Vagina (tissue), 2 donors: ENCODE data around the gene APBA1.

Experiments
- CTCF ChIP-seq, 3 experiments: fragments of 450-650 bp in 2 of 3; fragments of 200-600 bp in 1 of 3; sonication (generic) in 1 of 3; IDR thresholded peaks; one replicate each; pipeline ENCODE4 v1.5.1; 2017 to 2019; ENCODE audit warnings: antibody characterized with exemption in 3 of 3, mild to moderate bottlenecking in 2 of 3, moderate library complexity in 2 of 3
- POLR2A ChIP-seq, 2 donors: fragments of 450-650 bp; IDR thresholded peaks; one replicate each; pipeline ENCODE4 v1.6.1; 2017; ENCODE audit warnings: antibody characterized with exemption in 2 of 2, mild to moderate bottlenecking in 2 of 2, moderate library complexity in 2 of 2

GRCh38 chr9:69392826-69393225, 279.3 kb downstream of the APBA1 start:
- TF ChIP-seq CTCF (IDR thresholded peaks at IDR 0.05) (no peak), POLR2A (IDR thresholded peaks at IDR 0.05) (no peak)
